Measurements from ENCODE around the gene AP1M1.

AP1M1 gene

GRCh38 chr19:16228637-16229321, 31.1 kb downstream of the AP1M1 start:
- no peak for DNase-seq (ENCODE audit: low read depth)
- no peak overlapping the region for H3K4me3 ChIP-seq (ENCODE audit: control insufficient read depth, low read depth, low read length)
- TF ChIP-seq CTCF (conservative IDR thresholded peaks at IDR 0.05; ENCODE audit: control insufficient read depth, insufficient read depth, low read depth, low read length) = no peak

GRCh38 chr19:16229322-16229641, 31.6 kb downstream of the AP1M1 start:
- no peak for DNase-seq (ENCODE audit: low read depth)
- H3K4me3 ChIP-seq (ENCODE audit: control insufficient read depth, low read depth, low read length) = no peak overlapping the region
- TF ChIP-seq CTCF (conservative IDR thresholded peaks at IDR 0.05; ENCODE audit: control insufficient read depth, insufficient read depth, low read depth, low read length) = no peak

GRCh38 chr19:16232127-16232526, 34.4 kb downstream of the AP1M1 start:
- H3K4me3 ChIP-seq (ENCODE audit: control insufficient read depth, low read depth, low read length) = no peak overlapping the region
- no peak for DNase-seq (ENCODE audit: low read depth)
- TF ChIP-seq CTCF (conservative IDR thresholded peaks at IDR 0.05; ENCODE audit: control insufficient read depth, insufficient read depth, low read depth, low read length) = no peak

- no peak for DNase-seq (ENCODE audit: low read depth)
- no peak for TF ChIP-seq CTCF (conservative IDR thresholded peaks at IDR 0.05; ENCODE audit: control insufficient read depth, insufficient read depth, low read depth, low read length)
- no peak overlapping the region for H3K4me3 ChIP-seq (ENCODE audit: control insufficient read depth, low read depth, low read length)
Measured at GRCh38 chr19:16232568-16232967, 34.9 kb downstream of the AP1M1 start.

GRCh38 chr19:16233081-16233776, 35.5 kb downstream of the AP1M1 start:
- no peak for TF ChIP-seq CTCF (conservative IDR thresholded peaks at IDR 0.05; ENCODE audit: control insufficient read depth, insufficient read depth, low read depth, low read length)
- H3K4me3 ChIP-seq (ENCODE audit: control insufficient read depth, low read depth, low read length) = no peak overlapping the region
- DNase-seq (ENCODE audit: low read depth) = no peak

GRCh38 chr19:16233836-16234551, 36.3 kb downstream of the AP1M1 start:
- H3K4me3 ChIP-seq (ENCODE audit: control insufficient read depth, low read depth, low read length) = no peak overlapping the region
- no peak for TF ChIP-seq CTCF (conservative IDR thresholded peaks at IDR 0.05; ENCODE audit: control insufficient read depth, insufficient read depth, low read depth, low read length)
- peak; percentile 16 for DNase-seq (ENCODE audit: low read depth)

Measured in fibroblast of mammary gland (primary cell).